CD4-positive, alpha-beta T cell treated with Interleukin-2 at 100 ng/mL for 4 hours (primary cell): ENCODE data around the gene TMEM63A.

Experiments used
- DNase-seq: peaks from one replicate; pipeline ENCODE4 v3.0.0-alpha.2; 2020; ENCODE audit warnings: low spot score

Gene TMEM63A

GRCh38 chr1:225866061-225866837, 15.9 kb downstream of the TMEM63A start:
- DNase-seq, result peak; percentile 79

- no peak for DNase-seq
Measured at GRCh38 chr1:225865514-225865913, 16.7 kb downstream of the TMEM63A start.

- no peak for DNase-seq
Measured at GRCh38 chr1:225863167-225863566, 19.0 kb downstream of the TMEM63A start.

GRCh38 chr1:225862581-225862950, 19.6 kb downstream of the TMEM63A start:
- no peak for DNase-seq

- DNase-seq, result no peak
Measured at GRCh38 chr1:225861834-225862580, 20.2 kb downstream of the TMEM63A start.

GRCh38 chr1:225860876-225861441, 21.2 kb downstream of the TMEM63A start:
- DNase-seq, result no peak

GRCh38 chr1:225860107-225860506, 22.1 kb downstream of the TMEM63A start:
- no peak for DNase-seq

- no peak for DNase-seq
Measured at GRCh38 chr1:225859151-225859550, 23.0 kb downstream of the TMEM63A start.

- no peak for DNase-seq
Measured at GRCh38 chr1:225857256-225857655, 24.9 kb downstream of the TMEM63A start.

- DNase-seq, result no peak
Measured at GRCh38 chr1:225855503-225856300, 26.5 kb downstream of the TMEM63A start.

GRCh38 chr1:225853441-225853840, 28.7 kb downstream of the TMEM63A start:
- DNase-seq, result no peak

- no peak for DNase-seq
Measured at GRCh38 chr1:225852413-225853124, 29.6 kb downstream of the TMEM63A start.

GRCh38 chr1:225851805-225852204, 30.4 kb downstream of the TMEM63A start:
- no peak for DNase-seq

GRCh38 chr1:225850370-225850769, 31.8 kb downstream of the TMEM63A start:
- no peak for DNase-seq

GRCh38 chr1:225849925-225850324, 32.3 kb downstream of the TMEM63A start:
- DNase-seq, result peak; percentile 40

GRCh38 chr1:225848030-225848955, 33.9 kb downstream of the TMEM63A start:
- peak; percentile 25 for DNase-seq

GRCh38 chr1:225847610-225848009, 34.6 kb downstream of the TMEM63A start:
- no peak for DNase-seq

- DNase-seq, result no peak
Measured at GRCh38 chr1:225846331-225847310, 35.6 kb downstream of the TMEM63A start.

GRCh38 chr1:225845571-225846259, 36.5 kb downstream of the TMEM63A start:
- no peak for DNase-seq
